SIG-M5 (cell line): ENCODE measurements around the gene NEK11.
"Not testable (repeated sequence)": the region's sequence is repeated elsewhere in the genome, so short reads cannot be mapped to it uniquely, and the experiment has no call there.

Source experiments
- DNase-seq: peaks from one replicate; lab custom pipeline; 2025; lab: John Stamatoyannopoulos, UW

The NEK11 gene

GRCh38 chr3:131038326-131038725 lies 11.6 kb downstream of the NEK11 start:
- DNase-seq = no peak

DNA sequence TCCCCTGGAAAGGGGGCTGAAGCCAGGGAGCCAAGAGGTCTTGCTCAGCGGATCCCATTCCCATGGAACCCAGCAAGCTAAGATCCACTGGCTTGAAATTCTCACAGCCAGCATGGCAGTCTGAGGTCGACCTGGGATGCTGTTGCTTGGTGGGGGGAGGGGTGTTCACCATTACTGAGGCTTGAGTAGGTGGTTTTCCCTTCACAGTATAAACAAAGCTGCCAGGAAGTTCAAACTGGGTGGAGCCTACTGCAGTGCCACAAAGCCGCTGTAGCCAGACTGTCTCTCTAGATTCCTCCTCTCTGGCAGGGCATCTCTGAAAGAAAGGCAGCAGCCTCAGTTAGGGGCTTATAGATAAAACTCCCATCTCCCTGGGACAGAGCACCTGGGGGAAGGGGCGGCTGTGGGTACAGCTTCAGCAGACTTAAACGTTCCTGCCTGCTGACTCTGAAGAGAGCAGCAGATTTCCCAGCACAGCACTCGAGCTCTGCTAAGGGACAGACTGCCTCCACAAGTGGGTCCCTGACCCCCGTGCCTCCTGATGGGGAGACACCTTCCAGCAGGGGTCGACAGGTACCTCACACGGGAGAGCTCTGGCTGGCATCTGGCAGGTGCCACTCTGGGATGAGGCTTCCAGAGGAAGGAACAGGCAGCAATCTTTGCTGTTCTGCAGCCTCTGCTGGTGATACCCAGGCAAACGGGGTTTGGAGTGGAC lies 15.8 kb downstream of the NEK11 start:
- not testable (repeated sequence) for DNase-seq

- no peak for DNase-seq
Observed at GRCh38 chr3:131047582-131047981, 20.9 kb downstream of the NEK11 start.

DNA sequence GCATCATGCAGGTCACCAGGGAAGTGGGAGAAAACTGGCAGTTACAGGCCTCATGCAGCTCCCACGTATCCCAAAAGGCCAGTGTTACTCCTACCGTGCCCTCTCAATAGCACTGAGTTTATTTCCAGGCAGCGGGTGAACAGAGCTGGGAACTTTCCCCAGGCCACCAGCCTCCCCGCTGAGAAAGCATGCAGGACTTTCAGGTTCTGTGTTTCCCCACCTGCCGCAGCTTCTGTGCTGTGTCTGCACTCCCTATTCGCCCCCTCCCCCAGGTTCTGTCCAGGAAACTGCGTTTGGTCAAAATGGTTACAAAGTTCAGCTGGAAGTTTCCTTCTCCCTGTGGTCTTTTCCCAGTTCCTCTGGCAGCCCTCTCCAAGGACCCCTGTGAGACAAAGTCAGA lies 21.4 kb downstream of the NEK11 start:
- DNase-seq = no peak

- DNase-seq = no peak
Observed at GRCh38 chr3:131050001-131050400, 23.3 kb downstream of the NEK11 start.

DNA sequence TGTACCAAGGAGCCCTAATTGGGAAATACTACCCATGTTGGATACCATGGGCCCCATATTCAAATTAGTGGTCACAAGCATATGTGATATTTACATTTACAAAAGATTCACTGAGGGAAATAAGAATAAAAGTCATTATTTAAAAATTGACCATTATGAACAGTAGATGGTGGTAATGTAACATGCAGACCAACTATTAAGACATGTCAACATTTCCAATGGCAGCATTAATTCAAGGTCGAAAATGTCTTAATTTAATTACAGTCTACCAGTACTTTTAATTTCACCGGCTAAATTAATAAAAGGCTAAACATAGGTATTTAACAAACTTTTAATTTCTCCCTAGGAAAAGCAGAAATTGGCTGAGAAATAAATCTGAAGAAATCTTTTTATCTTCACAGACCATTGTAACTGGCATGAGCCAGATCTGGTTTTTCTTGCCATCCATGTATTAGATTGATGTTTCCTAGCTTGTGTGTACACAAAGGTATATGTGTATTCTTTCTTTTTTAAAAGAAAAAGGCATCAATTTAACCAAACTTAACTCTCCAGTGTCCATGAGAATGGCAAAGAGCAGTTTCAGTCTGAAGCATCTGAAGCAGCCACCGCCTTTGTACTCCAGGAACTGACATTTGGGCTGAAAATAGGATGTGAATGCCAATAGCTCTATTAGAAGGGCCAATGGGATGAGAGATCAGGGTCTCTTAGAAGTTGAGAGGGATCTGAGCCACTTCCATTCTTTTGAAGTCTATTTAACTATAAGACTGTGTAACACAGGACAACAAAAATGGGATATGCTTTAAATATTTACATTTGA lies 26.6 kb downstream of the NEK11 start:
- DNase-seq = no peak

GRCh38 chr3:131067983-131068382 lies 41.3 kb downstream of the NEK11 start:
- DNase-seq = no peak

DNA sequence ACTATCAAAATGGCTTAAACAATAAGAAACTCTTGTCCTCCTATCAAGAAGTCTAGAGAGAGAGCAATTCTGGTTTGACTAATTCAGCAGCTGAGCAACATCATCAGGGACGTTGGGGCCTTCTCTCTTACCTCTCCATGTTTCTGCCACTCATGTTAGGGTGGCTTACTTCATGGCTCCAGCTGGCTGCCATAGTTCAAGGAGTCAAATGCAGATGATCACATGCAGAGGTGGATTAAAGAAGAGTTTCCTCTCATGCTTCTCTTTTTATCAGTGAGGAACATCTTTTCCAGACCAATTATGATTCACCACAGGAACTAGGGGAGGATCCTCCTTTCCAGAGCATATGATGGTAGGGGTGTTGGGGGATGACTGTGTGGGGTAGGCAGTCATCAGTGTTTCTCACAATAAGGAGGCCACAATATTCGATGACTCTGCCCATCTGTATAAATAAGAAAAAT lies 45.5 kb downstream of the NEK11 start:
- no peak for DNase-seq

- no peak for DNase-seq
Observed at GRCh38 chr3:131072845-131073244, 46.2 kb downstream of the NEK11 start.

DNA sequence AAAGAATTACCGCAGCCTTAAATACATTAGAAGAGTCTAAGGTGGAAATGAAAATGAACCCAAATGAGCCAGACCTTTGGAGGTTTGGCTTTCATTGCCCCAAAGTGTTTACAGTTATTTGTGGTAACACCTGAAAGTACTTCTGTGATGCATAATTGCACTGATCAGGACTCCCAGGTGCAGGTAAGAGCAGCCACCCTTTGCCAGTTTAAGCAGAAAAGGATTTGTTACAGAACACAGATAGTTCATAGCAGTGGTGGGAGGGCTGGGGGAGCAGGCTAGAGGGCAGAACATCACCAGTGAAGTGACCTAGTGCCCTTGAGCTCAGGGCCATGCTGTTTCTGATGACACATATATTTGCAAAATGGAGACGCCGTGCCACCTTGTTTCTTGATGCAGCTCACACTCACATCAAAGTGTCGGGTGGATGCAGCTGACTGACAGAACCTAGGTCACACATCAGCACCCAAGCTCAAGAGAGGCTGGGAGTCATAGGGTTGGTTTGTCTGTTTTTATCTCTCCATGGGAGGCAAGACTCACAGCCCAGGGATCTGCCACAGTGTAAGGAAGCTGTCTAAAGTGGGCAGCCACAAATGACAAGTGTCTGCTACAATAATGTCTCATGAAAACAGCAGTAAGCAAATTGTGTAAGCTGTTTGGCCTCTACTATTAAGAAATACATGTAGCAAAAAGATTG lies 49.1 kb downstream of the NEK11 start:
- DNase-seq = no peak

- no peak for DNase-seq
Observed at GRCh38 chr3:131077904-131078303, 51.2 kb downstream of the NEK11 start.

DNA sequence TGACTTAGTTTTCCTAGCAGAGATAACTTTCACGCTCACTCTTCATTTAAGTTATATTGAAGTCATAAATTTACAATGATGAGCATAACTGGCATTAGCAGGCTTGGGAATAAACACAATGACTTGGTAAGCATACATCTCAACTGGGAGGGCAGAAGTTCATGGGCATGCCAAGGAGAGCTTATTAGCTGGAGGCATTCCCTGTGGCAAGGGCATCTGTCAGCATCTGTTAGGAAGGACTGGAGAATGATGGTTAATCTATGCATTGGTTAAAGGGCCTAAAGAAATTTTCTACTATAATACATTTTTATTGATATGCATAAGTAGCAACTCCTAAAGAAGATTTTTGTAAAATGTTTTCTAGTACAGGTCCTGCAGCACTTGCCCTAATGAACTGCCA lies 52.4 kb downstream of the NEK11 start:
- no peak for DNase-seq

- DNase-seq = no peak
Observed at GRCh38 chr3:131081224-131081623, 54.5 kb downstream of the NEK11 start.

DNA sequence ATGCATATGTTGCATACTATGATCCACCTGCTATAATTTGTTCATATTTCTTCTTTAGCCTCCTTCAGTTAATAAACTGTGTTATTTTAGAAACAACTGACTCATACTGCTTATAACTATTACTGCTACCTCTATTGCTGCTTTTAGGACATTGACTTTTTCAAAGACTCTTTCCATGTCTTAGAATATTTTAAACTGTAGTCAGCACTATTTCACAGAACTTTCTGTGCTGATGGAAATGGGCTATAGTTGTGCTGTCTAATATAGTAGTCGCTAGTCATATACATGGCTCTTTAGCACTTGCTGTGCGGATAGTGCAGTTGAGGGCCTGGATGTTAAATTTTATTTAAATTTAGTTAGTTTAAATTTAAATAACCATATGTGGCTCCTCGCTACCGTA lies 55.6 kb downstream of the NEK11 start:
- DNase-seq = no peak

GRCh38 chr3:131082871-131083863 lies 56.5 kb downstream of the NEK11 start:
- DNase-seq = no peak

DNA sequence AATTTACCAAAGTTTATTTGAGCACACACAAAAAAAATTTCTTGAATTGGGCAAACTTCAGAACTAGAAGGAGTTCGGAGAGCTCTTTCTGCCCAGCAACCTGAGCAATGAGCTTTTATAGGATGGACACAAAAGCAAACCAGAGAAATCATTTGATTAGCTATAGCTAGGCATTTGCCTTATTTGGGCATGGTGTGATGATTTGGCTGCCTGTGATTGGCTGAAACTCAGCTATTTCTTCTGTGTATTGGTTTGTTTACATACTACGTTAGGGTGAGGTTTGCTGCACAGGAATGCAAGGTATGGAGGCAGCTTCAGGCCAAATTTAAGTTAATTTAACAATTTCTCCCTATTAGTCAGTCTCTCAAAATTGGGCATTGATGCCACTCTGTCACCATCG lies 65.1 kb downstream of the NEK11 start:
- no peak for DNase-seq

DNA sequence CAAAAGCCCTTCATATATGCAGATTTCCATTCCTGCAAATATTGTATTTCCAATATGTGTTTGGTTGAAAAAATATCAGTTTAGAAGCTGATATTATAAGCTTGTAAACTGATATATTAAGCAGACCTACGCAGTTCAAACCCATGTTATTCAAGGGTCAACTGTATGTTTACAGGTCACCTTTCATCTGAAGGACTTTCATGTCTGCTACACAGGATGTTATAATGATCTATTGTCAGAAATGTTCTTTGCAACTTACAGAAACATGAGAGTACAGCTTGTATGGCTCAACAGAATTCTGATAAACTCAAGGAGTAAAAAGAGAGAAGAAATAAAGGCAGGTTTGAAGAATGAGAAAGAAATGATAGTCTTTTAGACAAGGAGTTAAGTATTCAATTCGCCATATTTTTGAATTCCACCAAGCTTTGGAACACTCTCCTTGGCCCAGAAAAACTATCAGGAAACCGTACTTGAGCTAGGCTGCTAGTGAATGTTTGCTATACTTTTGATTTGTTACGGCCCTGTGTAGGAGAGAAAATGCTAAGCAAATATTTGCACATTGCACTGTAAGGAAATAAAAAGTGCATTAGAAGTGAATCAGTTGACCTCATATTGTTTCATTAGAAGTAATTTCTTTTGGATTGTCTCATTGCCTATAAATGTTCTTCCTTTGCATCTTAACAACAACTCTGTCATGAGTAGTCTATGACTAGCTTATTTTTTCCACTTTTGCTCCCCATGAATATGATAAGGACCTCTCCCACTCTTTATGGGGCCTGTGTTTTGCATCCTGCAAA lies 81.2 kb downstream of the NEK11 start:
- no peak for DNase-seq

GRCh38 chr3:131109156-131109555 lies 82.5 kb downstream of the NEK11 start:
- no peak for DNase-seq

DNA sequence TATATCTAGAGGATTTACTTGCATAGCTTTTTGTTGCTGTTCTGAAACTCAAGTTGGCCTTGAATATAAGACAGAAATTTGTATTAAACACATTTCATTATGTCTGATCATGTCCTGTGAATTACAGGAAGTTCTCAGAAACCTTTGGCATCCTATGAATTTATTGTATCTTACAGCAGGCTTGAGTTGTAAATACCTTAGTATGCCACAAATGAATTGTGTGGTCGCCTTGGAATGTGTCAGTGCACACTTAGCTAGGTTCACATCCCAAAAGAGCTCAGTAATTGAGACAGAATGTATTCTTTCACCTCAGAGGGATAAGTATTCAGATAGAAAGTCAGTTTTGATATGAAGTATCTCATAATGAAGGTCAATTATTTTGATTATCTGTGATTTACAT lies 83.4 kb downstream of the NEK11 start:
- no peak for DNase-seq

DNA sequence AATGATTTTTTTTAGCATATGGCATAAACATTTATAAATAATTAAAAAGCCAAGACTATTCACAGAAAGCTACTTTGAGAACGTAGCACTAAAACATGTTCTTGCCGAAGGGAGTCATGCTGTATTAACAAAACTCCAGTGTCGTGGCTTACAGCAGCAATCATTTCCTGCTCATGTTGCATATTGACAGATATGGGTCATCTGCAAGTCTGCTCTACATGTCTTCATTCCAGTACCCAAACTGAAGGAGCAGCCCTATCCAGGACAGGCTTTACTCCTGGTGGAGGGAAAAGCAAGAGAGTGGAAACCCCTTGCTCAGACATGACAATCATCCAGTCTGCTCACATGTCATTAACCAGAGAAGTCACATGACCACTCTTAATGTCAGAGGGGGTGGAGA lies 87.6 kb downstream of the NEK11 start:
- DNase-seq = no peak

DNA sequence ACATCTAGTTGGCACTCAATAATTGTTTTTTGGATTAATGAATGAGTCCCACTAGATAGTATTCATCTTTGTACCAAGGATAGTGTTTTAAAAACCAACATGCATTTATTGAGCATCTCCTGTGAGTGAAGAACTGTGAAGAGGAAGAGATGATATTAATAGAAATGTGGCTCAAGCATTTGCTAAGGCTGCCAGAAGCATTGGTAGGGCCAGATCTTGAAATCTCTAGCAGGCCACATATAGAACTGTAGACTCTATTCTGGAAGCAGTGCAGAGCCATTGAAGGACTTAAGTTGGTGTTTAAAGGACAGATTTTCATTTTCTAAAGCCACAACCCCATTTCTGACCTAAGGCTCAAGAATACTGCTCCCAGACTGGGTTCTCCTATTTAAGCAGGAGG lies 99.0 kb downstream of the NEK11 start:
- no peak for DNase-seq
